ENCODE results near the gene ZNF433.
"Not testable (repeated sequence)": the region's sequence is repeated elsewhere in the genome, so short reads cannot be mapped to it uniquely, and the experiment has no call there.

ZNF433 gene

DNA sequence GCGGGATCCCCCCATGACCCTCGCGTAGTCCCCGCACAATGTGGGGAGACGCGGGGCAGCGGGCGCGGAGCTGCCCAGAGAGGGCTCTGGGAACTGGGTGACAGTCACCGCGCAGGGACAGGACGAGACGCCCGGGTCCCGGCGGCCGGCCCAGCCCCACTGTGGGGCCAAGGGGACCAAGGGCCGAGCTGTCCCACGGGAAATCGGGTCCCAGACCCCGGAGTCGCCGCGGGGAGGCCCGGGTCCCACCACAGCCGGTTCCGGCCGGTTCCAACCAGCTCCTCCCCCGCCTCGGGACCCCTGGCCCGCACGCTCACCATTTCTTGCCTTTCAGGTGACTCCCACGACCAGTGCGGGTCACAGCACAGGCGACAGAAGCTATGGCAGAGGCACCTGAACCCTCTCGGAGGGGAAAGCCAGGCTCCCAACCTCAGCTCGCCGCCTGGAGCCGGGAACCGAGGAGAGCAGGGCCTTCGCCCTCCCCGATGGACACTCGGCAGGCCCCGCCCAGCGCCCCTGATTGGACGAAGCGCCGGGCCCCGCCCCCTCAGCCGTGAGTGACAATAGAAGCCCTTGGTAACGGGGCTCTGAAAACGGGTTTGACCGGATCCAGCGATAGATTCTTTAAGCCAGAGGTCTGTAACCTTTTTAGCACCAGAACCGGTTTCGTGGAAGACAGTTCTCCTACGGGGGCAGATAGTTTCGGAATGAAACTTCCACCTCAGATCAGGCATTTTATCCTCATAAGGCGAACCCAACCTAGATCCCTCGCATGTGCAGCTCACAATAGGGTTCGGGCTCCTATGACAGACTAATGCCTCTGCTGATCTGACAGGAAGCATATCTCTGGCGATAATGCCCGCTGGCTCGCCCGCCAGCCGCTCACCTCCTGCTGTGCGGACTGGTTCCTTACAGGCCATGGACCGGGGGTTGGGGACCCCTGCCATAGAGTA is at the start of gene ZNF433:
Gene ZNF433 (minus strand): TSS at position 460 of the 953 bp plus-strand sequence. CDS start 140 bp downstream, at position 320.
- peak in 1 of 3 donors; percentile 65 for DNase-seq (ENCODE audit: low read depth in 3 of 3, low spot score in 1 of 3)

DNA sequence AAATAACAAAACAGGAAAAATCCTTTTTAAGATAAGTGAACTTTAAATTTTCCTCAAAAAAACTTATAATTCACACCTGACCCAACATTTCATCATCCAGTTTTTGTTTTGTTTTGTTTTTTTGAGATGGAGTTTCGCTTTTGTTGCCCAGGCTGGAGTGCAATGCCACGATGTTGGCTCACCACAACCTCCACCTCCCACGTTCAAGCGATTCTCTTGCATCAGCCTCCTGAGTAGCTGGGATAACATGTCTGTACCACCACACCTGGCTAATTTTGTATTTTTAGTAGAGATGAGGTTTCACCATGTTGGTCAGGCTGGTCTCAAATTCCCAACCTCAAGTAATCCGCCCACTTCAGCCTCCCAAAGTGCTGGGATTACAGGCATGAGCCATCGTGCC is 47.9 kb upstream of the ZNF433 start:
- DNase-seq (ENCODE audit: low read depth in 3 of 3, low spot score in 1 of 3), result not testable (repeated sequence)

DNA sequence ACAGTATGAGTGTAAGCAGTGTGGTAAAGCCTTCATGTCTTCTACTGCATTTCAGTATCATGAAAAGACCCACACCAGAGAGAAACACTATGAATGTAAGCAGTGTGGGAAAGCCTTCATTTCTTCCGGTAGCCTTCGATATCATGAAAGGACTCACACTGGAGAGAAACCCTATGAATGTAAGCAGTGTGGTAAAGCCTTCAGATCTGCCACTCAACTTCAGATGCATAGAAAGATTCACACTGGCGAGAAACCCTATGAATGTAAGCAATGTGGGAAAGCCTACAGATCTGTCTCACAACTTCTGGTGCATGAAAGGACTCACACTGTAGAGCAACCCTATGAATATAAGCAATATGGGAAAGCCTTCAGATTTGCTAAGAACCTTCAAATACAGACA is 41.9 kb upstream of the ZNF433 start:
- DNase-seq (ENCODE audit: low read depth in 3 of 3, low spot score in 1 of 3), result no peak

DNA sequence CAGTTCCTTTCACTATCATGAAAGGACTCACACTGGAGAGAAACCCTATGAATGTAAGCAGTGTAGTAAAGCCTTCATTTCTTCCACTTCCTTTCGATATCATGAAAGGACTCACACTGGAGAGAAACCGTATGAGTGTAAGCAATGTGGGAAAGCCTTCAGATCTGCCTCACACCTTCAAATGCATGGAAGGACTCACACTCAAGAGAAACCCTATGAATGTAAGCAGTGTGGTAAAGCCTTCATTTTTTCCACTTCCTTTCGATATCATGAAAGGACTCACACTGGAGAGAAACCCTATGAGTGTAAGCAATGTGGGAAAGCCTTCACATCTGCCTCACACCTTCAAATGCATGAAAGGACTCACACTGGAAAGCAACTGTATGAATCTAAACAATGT is 40.9 kb upstream of the ZNF433 start:
- DNase-seq (ENCODE audit: low read depth in 3 of 3, low spot score in 1 of 3), result not testable (repeated sequence)

DNA sequence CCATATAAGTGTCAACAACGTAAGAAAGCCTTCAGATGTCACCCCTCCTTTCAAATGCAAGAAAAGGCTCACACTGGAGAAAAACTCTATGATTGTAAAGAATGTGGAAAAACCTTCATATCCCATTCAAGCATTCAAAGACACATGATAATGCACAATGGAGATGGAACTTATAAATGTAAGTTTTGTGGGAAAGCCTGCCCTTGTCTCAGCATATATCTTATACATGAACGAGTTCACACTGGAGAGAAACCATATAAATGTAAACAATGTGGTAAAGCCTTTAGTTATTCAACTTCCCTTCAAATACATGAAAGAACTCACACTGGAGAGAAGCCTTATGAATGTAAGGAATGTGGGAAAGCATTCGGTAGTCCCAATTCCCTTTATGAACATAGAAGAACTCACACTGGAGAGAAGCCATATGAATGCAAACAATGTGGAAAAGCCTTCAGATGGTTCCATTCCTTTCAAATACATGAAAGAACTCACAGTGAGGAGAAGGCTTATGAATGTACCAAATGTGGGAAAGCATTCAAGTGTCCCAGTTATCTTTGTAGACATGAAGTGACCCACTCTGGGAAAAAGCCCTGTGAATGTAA is 40.2 kb upstream of the ZNF433 start:
- DNase-seq (ENCODE audit: low read depth in 3 of 3, low spot score in 1 of 3), result no peak

DNA sequence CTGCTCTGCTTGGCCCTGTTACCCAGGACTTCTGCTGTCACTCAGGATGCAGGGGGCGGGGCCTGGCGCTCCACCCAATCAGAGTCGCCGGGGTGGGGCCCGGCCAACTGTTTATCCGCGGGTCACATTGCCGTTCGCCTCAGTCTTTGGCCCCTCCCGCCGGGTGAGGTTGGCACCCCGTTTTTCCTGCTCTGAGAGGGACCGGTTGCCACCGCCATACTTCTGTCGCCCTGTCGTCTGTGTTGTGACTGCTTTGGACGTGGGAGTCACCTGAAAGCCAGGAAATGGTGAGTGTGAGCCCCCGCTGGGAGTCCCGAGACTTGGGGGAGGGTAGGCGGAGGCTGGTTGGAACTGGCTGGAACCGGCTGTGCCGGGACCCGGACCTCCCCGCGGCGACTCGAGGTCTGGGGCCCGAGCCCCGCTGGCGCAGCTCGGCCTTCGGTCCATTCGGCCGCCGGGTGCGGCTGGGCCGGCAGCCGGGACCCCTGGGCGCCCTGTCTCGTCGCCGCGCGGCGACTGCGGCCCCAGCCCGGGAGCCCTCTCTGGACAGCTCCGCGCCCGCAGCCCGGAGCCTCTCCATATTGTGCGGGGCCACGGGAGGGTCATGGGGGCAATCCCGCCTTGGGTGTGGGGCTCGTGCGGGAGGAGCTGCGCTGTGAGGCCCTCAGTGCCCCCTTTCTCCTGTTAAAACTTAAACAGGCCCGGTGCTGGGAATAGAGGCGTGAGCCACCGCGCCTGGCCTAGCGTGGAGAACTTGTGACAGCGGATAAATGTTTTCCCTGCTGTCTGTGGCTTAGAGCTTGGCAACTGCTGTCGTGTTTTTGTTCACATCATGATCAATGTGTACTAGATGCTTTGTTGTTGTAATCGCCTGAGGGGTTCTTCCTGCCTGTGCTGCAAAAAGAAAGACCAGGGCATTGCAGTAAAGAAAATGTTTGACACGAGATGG is 29.4 kb upstream of the ZNF433 start, which contains the start of gene ZNF844:
Gene ZNF844 (plus strand): TSS at position 142 of the 949 bp plus-strand sequence. CDS start 143 bp downstream, at position 285.
- DNase-seq (ENCODE audit: low read depth in 3 of 3, low spot score in 1 of 3), result peak; percentile 26 to 65 (median 27)

DNA sequence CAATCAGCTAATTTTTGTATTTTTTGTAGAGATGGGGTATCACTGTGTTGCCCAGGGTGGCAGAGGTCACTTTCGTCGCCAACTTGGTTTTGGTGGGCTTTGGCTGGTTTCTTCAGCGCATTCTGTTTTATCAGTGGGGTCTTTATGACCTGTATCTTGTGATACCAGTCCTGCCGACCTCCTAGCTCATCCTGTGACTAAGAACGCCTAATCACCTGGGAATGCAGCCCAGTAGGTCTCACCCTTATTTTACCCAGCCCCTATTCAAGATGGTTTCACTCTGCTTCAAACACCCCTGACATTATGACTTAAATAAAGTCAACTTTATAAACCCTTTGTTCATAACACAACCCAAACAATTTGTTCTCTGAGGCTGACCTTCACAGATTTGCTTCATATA is 20.3 kb upstream of the ZNF433 start:
- DNase-seq (ENCODE audit: low read depth in 3 of 3, low spot score in 1 of 3), result no peak

DNA sequence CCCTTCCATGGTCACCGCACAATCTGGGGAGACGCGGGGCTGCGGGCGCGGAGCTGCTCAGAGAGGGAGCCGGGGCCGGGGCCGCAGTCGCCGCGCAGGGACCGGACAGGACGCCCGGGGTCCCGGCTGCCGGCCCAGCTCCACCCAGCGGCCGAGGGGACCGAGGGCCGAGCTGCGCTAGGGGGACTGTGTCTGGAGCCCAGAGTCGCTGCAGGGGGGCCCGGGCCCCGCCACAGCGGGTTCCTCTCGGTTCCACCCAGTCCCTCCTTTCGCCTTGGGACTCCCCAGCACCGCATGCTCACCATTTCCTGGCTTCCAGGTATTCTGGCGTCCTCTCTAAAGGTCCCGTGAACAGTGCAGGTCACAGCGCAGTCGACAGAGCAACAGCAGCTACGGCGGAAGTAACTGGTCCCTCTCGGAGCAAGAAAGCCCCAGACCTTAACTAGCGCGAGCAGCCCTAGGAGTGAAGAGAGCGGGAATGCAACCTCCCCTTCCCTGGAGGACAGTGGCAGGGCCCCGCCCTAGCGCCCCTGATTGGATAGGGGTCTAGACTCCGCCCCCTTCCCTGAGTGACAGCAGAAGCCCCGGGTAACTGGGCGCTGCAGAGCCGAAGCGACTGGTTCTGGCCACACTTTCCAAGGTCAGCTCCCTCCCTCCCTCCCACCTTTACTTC is 17.2 kb upstream of the ZNF433 start, which contains the start of gene ZNF878:
Gene ZNF878 (minus strand): TSS at position 465 of the 673 bp plus-strand sequence. CDS start 160 bp downstream, at position 305.
- DNase-seq (ENCODE audit: low read depth in 3 of 3, low spot score in 1 of 3), result no peak

DNA sequence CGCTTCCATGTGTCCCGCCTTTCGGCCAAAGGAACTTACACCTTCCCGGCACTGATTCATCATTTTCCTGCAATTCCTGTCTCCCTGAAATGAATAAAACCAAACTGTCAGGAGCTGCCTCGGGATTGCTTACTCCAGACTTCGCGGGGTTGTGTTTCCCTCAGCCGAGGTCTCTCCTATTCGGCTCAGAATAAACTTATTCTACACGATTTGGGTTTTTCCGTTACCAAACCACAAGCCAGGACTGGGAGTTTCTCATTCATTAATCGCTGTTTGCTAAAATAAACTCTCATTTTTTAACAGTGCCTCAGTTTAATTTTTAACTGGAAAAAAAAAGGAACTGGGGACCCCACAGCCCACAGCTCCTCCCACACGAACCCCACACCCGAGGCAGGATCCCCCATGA is 16.6 kb upstream of the ZNF433 start:
- DNase-seq (ENCODE audit: low read depth in 3 of 3, low spot score in 1 of 3), result no peak

DNA sequence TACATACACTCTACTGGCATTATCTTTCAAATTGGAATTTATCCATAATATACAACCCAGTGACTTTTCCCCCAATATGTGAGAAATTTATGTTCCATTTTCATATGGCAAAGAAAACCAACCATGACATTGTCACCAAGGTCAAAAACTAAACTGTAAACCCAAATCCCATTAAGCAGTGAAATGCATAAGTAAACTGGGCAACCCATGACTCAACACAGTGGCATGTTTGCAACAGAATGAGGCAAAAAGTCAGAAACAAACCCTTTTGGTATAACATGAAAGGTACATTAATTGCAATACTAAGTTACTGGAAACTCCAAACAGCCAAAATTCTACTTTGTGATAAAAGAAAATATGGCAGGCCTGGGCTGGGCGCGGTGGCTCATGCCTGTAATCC is 12.4 kb upstream of the ZNF433 start:
- DNase-seq (ENCODE audit: low read depth in 3 of 3, low spot score in 1 of 3), result no peak

DNA sequence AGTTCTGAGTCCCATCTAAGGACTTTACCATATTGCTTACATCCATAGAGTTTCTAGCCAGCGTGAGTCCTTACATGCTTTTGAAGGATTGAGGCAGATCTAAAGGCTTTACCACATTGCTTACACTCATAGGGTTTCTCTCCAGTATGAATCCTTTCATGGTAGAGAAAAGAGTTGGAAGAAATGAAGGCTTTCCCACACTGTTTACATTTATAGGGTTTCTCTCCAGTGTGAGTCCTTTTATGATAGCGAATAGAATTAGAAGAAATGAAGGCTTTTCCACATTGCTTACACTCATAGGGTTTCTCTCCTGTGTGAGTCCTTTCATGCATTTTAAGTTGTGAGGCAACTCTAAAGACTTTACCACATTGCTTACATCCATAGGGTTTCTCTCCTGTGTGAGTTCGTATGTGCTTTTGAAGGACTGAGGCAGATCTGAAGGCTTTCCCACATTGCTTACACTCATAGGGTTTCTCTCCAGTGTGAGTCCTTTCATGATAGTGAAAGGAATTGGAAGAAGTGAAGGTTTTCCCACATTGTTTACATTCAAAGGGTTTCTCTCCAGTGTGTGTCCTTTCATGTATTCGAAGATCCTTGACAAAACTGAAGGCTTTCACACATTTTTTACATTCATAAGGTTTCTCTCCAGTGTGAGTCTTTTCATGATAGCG is 8.4 kb upstream of the ZNF433 start:
- no peak for DNase-seq (ENCODE audit: low read depth in 3 of 3, low spot score in 1 of 3)

DNA sequence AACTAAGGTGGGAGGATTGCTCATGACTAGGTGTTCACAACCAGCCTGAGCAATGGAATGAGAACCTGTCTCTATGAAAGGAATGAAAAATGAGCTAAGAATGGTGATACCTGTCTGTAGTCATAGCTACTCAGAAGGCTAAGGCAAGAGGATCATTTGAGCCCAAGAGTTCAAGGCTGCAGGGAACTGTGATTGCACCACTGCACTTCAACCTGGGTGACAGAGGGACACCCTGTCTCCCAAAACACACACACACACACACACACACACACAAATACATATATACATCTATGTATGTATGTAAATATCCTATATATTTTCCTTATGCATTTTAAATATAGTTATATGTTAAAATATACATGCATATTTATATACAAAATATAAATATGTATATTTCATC is 7.4 kb upstream of the ZNF433 start:
- no peak for DNase-seq (ENCODE audit: low read depth in 3 of 3, low spot score in 1 of 3)

DNA sequence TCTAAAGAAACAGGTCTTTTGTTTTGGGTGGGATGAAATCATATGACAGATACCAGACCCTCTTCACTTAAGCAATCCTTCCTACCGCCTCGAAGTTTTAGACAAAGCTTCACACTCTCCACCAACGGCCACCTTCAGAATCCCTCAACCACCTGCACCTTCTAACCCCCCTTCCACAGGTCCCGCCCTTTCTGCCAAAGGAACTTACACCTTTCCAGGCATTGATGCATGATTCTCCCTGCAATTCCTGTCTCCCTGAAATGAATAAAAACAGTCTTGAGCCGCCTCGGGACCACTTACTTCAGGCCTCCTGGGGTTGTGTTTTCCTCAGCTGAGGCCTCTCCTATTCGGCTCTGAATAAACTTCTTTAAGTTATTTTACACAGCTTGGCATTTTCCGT is 859 bp downstream of the ZNF433 start:
- no peak for DNase-seq (ENCODE audit: low read depth in 3 of 3, low spot score in 1 of 3)

DNA sequence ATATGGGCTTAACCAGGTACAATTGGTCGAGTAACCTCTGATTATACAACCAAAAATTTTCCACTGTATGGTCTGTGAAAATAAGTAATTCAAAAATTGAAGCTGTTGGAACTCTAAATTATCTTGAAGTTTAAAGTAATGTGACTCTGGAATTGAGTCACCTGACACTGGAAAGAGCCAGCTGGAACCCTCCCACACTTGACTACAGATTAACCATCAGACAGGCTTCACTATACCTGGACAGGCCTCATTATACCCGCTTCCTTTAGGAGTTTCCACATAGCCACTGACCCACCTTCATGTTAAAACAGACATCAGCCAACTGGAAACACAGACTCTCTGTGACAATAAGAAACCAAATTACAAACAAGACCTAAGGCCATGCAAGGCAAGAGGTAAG is 1.3 kb downstream of the ZNF433 start:
- DNase-seq (ENCODE audit: low read depth in 3 of 3, low spot score in 1 of 3), result no peak

DNA sequence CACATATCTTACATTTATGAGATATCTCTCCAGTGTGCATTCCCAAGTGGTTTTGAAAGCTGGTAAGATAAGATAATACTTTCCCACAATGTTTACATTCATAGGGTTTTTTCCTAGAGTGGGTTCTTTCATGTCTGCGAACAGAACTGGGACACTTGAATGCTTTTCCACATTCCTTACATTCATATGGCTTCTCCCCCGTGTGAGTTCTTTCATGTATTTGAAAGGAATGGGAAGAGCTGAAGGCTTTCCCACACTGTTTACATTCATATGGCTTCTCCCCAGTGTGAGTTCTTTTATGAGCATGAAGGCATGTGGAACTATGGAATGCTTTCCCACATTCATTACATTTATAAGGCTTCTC is 19.7 kb downstream of the ZNF433 start:
- DNase-seq (ENCODE audit: low read depth in 3 of 3, low spot score in 1 of 3), result no peak

DNA sequence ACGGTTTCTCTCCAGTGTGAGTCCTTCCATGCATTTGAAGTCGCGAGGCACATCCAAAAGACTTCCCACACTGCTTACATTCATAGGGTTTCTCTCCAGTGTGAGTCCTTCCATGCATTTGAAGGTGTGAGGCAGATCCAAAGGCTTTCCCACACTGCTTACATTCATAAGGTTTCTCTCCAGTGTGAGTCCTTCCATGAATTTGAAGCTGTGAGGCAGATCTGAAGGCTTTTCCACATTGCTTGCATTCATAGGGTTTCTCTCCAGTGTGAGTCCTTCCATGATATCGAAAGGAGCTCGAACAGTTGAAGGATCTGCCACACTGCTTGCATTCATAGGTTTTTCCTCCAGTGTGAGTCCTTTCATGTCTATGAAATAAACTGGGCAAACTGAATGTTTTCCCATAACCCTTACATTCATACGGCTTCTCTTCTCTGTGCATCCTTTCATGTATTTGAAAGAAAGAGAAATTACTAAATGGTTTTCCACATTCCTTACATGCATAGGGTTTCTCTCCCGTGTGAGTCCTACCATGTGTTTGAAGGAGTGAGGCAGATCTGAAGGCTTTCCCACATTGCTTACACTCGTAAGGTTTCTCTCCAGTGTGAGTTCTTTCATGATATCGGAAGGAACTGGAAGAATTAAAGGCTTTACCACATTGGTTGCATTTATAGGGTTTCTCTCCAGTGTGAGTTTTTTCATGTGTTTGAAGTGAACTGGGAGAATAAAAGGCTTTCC is 20.3 kb downstream of the ZNF433 start:
- DNase-seq (ENCODE audit: low read depth in 3 of 3, low spot score in 1 of 3), result no peak

DNA sequence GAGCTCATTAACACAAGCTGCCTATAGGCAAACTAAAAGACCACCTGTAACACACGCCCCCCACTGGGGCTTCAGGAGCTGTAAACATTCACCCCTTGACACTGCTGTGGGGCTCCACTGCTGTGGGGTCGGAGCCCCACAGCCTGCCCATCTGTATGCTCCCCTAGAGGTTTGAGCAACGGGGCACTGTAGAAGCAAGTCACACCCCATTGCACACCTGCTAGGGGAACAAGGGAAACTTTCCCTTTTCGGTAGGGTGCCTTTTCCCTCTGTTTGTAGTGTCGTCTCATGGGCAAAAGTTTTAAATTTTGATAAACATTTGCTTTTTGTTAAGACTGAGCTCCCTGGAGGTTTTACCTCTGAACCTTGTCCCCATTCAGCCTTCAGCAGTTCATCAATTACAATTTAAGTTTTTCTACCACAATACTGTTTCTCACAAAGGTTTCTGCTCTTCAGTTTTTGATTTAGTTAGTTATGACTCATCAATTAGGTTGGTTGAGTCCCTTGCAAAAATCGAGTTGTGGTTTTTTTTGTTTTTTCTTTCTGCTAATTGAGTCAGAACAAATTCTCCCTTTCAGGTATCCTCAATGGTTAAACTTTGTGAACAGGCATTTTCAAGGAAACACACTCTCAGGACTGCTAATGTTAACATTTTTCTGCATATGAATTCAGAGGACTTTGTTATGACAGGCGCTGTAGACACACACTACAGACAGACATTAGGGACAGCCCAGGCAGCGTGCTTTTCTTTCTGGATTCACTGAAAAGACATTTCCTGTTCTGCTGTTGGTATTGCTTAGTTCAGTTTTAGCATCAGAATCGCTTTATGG is 35.1 kb downstream of the ZNF433 start:
- no peak for DNase-seq (ENCODE audit: low read depth in 3 of 3, low spot score in 1 of 3)

DNA sequence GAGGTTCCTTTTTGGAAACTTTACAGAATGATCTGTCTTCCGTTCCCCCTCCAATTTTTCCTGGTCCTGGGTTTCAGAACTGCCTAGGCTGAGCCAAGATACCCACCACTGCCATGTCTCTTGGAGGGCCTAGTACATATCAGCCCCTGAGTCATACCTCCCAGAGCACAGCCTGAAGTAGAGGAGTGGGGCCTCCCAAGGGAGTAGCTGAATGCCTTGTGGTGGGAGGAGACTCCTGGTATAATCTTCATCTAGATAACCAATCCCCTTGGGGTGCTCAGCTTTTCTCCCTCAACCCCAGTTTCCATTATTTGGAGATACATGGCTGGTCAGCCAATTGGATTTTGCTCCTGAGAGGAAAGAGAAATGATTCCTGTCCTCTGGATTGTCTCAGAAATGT is 40.3 kb downstream of the ZNF433 start:
- DNase-seq (ENCODE audit: low read depth in 3 of 3, low spot score in 1 of 3), result no peak

Measured in stimulated activated CD4-positive, alpha-beta T cell treated with anti-CD3 and anti-CD28 coated beads, TNF-alpha, amount 100 ng/mL, for 1 hour (primary cell).